Uterus (tissue), 2 donors: ENCODE results near the gene SV2C.

Source experiments
- POLR2A ChIP-seq, 2 donors: fragments of 450-650 bp; IDR thresholded peaks; one replicate each; pipeline ENCODE4 v1.6.1; 2016; ENCODE audit warnings: antibody characterized with exemption in 2 of 2, mild to moderate bottlenecking in 1 of 2, moderate library complexity in 1 of 2
- TF ChIP-seq, protein P1 (sequence below), 4 experiments: fragments of 200-600 bp in 2 of 4; fragments of 450-650 bp in 2 of 4; sonication (generic) in 2 of 4; IDR thresholded peaks; one replicate each; pipeline ENCODE4 v1.5.1; 2016 to 2019; ENCODE audit warnings: antibody characterized with exemption in 4 of 4, mild to moderate bottlenecking in 2 of 4, moderate library complexity in 1 of 4

DNA sequence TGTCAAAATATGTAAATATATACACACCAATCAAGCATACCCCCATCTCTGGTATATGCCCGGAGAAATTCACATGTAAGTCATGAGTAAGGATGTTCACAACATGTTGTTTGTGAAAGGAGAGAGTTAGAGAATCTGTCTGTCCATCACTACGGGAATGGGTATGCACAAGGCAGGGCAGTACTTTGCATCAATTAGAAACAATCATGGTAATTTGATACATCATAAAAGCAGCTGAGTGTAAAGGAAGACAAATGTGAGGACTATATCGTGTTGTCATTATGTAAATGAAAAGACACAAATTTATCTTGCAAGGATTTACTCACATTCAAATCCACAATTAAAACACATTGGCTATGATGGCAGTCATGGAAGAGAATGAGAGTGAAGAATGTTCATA lies 146.7 kb downstream of the SV2C start:
- TF ChIP-seq, protein P1, sequence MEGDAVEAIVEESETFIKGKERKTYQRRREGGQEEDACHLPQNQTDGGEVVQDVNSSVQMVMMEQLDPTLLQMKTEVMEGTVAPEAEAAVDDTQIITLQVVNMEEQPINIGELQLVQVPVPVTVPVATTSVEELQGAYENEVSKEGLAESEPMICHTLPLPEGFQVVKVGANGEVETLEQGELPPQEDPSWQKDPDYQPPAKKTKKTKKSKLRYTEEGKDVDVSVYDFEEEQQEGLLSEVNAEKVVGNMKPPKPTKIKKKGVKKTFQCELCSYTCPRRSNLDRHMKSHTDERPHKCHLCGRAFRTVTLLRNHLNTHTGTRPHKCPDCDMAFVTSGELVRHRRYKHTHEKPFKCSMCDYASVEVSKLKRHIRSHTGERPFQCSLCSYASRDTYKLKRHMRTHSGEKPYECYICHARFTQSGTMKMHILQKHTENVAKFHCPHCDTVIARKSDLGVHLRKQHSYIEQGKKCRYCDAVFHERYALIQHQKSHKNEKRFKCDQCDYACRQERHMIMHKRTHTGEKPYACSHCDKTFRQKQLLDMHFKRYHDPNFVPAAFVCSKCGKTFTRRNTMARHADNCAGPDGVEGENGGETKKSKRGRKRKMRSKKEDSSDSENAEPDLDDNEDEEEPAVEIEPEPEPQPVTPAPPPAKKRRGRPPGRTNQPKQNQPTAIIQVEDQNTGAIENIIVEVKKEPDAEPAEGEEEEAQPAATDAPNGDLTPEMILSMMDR (IDR thresholded peaks at IDR 0.05) = no peak
- no peak for TF ChIP-seq POLR2A (IDR thresholded peaks at IDR 0.05)
